ENCODE measurements around the gene GLB1L2.

GLB1L2 gene

GRCh38 chr11:134379241-134379640, 47.5 kb downstream of the GLB1L2 start:
- TF ChIP-seq POLR2AphosphoS5 (IDR thresholded peaks at IDR 0.05; ENCODE audit: borderline replicate concordance, low read depth, low read length) (no peak), EZH2 (IDR thresholded peaks at IDR 0.05) (no peak), FOXP2 (optimal IDR thresholded peaks at IDR 0.05; ENCODE audit: control extremely low read depth, extremely low read length, insufficient read depth) (no peak)
- Histone ChIP-seq H3K27ac (no peak overlapping the region), H3K36me3 (ENCODE audit: insufficient read depth, low read length) (no peaks in the 10 kb centered on the region), H3K9me3 (ENCODE audit: low read depth, low read length) (no peaks in the 10 kb centered on the region), H3K4me3 (no peak overlapping the region), H3K9ac (ENCODE audit: insufficient read length) (no peak overlapping the region)
- DNase-seq (ENCODE audit: low read depth, low spot score) = no peak

- DNase-seq (ENCODE audit: low read depth, low spot score) = no peak
- Histone ChIP-seq H3K9ac (ENCODE audit: insufficient read length) (no peak overlapping the region), H3K27ac (no peak overlapping the region), H3K9me3 (ENCODE audit: low read depth, low read length) (no peaks in the 10 kb centered on the region), H3K4me3 (no peak overlapping the region), H3K36me3 (ENCODE audit: insufficient read depth, low read length) (no peaks in the 10 kb centered on the region)
- TF ChIP-seq FOXP2 (optimal IDR thresholded peaks at IDR 0.05; ENCODE audit: control extremely low read depth, extremely low read length, insufficient read depth) (no peak), POLR2AphosphoS5 (IDR thresholded peaks at IDR 0.05; ENCODE audit: borderline replicate concordance, low read depth, low read length) (no peak), EZH2 (IDR thresholded peaks at IDR 0.05) (no peak)
Measured at GRCh38 chr11:134380229-134380628, 48.4 kb downstream of the GLB1L2 start.

DNA sequence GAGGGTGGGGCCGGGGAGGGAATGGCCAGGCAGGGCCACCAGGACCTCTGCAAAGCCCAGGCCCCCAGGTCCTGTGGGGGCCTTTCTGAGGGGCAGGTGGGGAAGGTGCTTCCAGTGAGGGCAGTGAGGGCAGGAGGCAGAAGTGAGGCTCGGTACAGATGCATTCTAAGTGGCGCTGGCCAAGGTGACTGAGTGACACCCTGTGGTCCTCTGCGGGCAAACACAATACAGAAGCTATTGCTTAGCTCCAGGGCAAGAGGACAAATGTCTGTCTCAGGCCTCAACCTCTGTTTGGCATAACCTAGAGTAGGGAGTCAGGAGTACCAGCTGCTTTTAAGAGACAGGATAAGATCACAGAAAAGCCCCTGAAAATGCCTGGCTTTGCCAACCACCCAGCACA, 49.0 kb downstream of the GLB1L2 start:
- H3K9ac ChIP-seq (ENCODE audit: insufficient read length) = no peak overlapping the region
- H3K36me3 ChIP-seq (ENCODE audit: insufficient read depth, low read length) = no peaks in the 10 kb centered on the region
- H3K4me3 ChIP-seq = no peak overlapping the region
- no peak for DNase-seq (ENCODE audit: low read depth, low spot score)
- no peaks in the 10 kb centered on the region for H3K9me3 ChIP-seq (ENCODE audit: low read depth, low read length)
- H3K27ac ChIP-seq = no peak overlapping the region
- TF ChIP-seq FOXP2 (optimal IDR thresholded peaks at IDR 0.05; ENCODE audit: control extremely low read depth, extremely low read length, insufficient read depth) (no peak), EZH2 (IDR thresholded peaks at IDR 0.05) (no peak), POLR2AphosphoS5 (IDR thresholded peaks at IDR 0.05; ENCODE audit: borderline replicate concordance, low read depth, low read length) (no peak)

DNA sequence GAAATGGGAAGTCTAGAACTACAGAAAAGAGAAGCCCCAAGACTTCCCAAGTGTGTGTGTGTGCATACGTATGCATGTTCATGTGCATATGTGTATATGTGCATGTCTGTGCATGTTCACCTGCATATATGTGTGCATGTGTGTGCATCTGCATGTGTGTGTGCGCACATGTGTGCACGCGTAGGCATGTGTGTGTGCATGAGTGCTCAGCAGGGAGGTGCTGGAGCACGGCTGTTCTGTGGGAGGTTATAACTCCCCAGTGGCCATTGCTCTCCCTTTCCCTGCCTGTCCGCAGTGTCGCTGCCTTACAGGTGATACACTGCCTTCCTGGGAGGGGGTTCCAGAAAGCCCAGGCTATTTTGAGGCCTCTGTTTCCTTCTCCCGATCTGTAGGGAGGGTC, 50.5 kb downstream of the GLB1L2 start:
- TF ChIP-seq EZH2 (IDR thresholded peaks at IDR 0.05) (no peak), FOXP2 (optimal IDR thresholded peaks at IDR 0.05; ENCODE audit: control extremely low read depth, extremely low read length, insufficient read depth) (no peak), POLR2AphosphoS5 (IDR thresholded peaks at IDR 0.05; ENCODE audit: borderline replicate concordance, low read depth, low read length) (no peak)
- no peak overlapping the region for H3K27ac ChIP-seq
- no peaks in the 10 kb centered on the region for H3K9me3 ChIP-seq (ENCODE audit: low read depth, low read length)
- no peak overlapping the region for H3K9ac ChIP-seq (ENCODE audit: insufficient read length)
- H3K4me3 ChIP-seq = no peak overlapping the region
- no peaks in the 10 kb centered on the region for H3K36me3 ChIP-seq (ENCODE audit: insufficient read depth, low read length)
- DNase-seq (ENCODE audit: low read depth, low spot score) = no peak

DNA sequence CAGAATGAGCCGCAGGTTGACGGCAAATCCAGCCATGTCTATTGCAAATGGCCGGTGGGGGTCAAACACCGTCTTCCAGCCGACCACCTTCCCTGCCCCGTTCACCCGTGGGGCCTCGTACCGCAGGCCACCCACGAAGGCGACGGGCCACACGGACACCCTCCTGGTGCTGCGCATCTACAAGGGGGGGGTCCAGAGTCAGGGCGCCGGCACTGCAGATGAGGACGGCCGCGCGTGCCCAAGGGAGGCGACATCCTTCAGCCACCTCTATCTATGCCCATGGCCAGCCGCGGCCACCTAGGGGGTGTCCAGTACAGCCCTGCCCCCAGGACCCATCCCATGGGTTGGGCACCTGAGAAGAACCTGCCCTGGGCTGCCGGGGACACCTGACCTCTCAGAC, 51.0 kb downstream of the GLB1L2 start:
- no peak overlapping the region for H3K27ac ChIP-seq
- DNase-seq (ENCODE audit: low read depth, low spot score) = no peak
- no peaks in the 10 kb centered on the region for H3K9me3 ChIP-seq (ENCODE audit: low read depth, low read length)
- no peaks in the 10 kb centered on the region for H3K36me3 ChIP-seq (ENCODE audit: insufficient read depth, low read length)
- TF ChIP-seq POLR2AphosphoS5 (IDR thresholded peaks at IDR 0.05; ENCODE audit: borderline replicate concordance, low read depth, low read length) = no peak
- no peak for TF ChIP-seq FOXP2 (optimal IDR thresholded peaks at IDR 0.05; ENCODE audit: control extremely low read depth, extremely low read length, insufficient read depth)
- TF ChIP-seq EZH2 (IDR thresholded peaks at IDR 0.05) = no peak
- no peak overlapping the region for H3K9ac ChIP-seq (ENCODE audit: insufficient read length)
- H3K4me3 ChIP-seq = no peak overlapping the region

- H3K36me3 ChIP-seq (ENCODE audit: insufficient read depth, low read length) = no peaks in the 10 kb centered on the region
- TF ChIP-seq POLR2AphosphoS5 (IDR thresholded peaks at IDR 0.05; ENCODE audit: borderline replicate concordance, low read depth, low read length) (no peak), EZH2 (IDR thresholded peaks at IDR 0.05) (no peak), FOXP2 (optimal IDR thresholded peaks at IDR 0.05; ENCODE audit: control extremely low read depth, extremely low read length, insufficient read depth) (no peak)
- no peak overlapping the region for H3K9ac ChIP-seq (ENCODE audit: insufficient read length)
- no peak for DNase-seq (ENCODE audit: low read depth, low spot score)
- no peak overlapping the region for H3K27ac ChIP-seq
- H3K4me3 ChIP-seq = no peak overlapping the region
- no peaks in the 10 kb centered on the region for H3K9me3 ChIP-seq (ENCODE audit: low read depth, low read length)
Measured at GRCh38 chr11:134383576-134384221, 51.9 kb downstream of the GLB1L2 start.

DNA sequence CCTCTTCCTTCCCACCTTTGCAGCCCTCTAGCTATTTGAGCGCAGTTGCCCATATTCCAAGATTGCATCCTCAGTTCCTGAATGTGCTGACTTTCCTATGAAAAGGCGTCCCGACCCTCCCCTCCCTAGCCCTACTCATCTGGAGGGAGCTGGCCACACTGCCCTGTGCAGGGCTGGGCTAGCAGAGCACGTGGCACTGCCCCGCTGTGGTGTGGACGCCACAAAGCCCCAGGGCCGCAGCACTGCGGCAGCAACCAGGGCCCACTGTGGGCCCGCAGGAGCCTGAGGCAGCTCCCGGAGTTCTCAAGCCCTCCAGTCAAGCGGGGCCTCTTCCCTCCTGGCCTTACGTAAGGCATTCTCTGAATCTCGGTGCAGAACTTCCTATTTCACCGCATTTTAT, 52.6 kb downstream of the GLB1L2 start:
- TF ChIP-seq POLR2AphosphoS5 (IDR thresholded peaks at IDR 0.05; ENCODE audit: borderline replicate concordance, low read depth, low read length) = no peak
- TF ChIP-seq FOXP2 (optimal IDR thresholded peaks at IDR 0.05; ENCODE audit: control extremely low read depth, extremely low read length, insufficient read depth) = no peak
- Histone ChIP-seq H3K27ac (no peak overlapping the region), H3K9ac (ENCODE audit: insufficient read length) (no peak overlapping the region), H3K36me3 (ENCODE audit: insufficient read depth, low read length) (no peaks in the 10 kb centered on the region), H3K4me3 (no peak overlapping the region), H3K9me3 (ENCODE audit: low read depth, low read length) (no peaks in the 10 kb centered on the region)
- no peak for DNase-seq (ENCODE audit: low read depth, low spot score)

- Histone ChIP-seq H3K36me3 (ENCODE audit: insufficient read depth, low read length) (no peaks in the 10 kb centered on the region), H3K9me3 (ENCODE audit: low read depth, low read length) (no peaks in the 10 kb centered on the region), H3K4me3 (no peak overlapping the region), H3K27ac (no peak overlapping the region), H3K9ac (ENCODE audit: insufficient read length) (no peak overlapping the region)
- no peak for DNase-seq (ENCODE audit: low read depth, low spot score)
- TF ChIP-seq FOXP2 (optimal IDR thresholded peaks at IDR 0.05; ENCODE audit: control extremely low read depth, extremely low read length, insufficient read depth) = no peak
- no peak for TF ChIP-seq EZH2 (IDR thresholded peaks at IDR 0.05)
- no peak for TF ChIP-seq POLR2AphosphoS5 (IDR thresholded peaks at IDR 0.05; ENCODE audit: borderline replicate concordance, low read depth, low read length)
Measured at GRCh38 chr11:134385171-134385570, 53.4 kb downstream of the GLB1L2 start.

Measured in SK-N-MC (cell line).